GM18505 (cell line): ENCODE results near the gene KIAA0232.

Experiments
- ATAC-seq: cut with Tn5 transposase; IDR thresholded peaks from one replicate; pipeline ENCODE4 v1.9.1; 2021; ENCODE audit not compliant: unreplicated experiment
- POLR2A ChIP-seq: IDR thresholded peaks from 4 replicates; pipeline ENCODE4 v1.6.1; 2011; ENCODE audit warnings: borderline replicate concordance; ENCODE audit not compliant: insufficient read depth, insufficient read length; ENCODE audit errors: extremely low read depth

KIAA0232 gene

DNA sequence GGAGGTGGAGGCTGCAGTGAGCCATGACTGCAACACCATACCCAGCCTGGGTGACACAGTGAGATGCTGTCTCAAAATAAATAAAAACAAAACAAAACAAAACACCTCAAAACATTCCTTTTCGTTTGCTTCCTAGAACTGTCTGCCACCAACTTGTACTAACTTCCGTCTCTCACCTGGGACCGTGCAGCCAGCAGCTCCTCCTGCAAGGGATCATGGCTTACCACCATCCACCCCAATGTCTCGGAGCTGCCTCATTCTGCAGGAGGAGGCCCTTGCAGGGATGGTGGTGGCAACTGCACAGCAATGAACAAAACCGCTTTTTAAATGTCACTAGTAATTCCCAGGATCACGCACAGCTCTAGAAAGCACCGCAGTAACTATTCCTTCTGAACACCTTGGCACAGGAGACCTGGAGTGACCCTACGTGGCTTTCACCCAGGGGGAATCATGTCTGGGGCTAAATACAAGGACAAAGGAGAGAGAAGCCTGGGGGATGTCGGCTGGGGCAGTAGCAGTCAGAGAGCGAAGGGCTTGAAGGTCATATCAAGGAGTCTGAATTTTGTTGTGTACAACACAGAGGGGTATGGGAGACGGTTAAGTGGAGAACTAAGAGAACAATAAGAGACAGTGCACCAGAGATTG lies 17.4 kb upstream of the KIAA0232 start:
- no peak for TF ChIP-seq POLR2A
- ATAC-seq: no peak

DNA sequence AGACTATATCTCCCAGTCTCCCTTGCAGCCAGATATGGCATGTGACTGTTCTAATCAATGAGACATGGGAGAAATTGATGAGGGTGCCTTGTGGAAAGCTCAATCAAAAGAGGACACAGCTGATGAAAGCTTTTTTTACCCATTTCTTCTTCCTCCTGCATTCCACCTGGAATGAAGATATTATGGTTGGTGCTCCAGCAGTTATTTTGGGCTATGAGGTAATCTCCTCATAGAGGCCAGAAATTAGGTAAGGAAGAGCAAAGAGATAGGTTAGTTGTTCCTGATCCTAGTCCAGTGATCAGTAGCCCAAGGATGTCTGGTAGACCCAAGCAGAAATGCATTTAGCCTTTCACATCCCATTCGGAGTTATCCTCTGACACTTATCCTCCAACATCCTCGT lies 16.8 kb upstream of the KIAA0232 start:
- ATAC-seq: no peak
- no peak for TF ChIP-seq POLR2A

GRCh38 chr4:6767386-6767747 lies 15.2 kb upstream of the KIAA0232 start:
- no peak for ATAC-seq
- TF ChIP-seq POLR2A: no peak

- no peak for ATAC-seq
- TF ChIP-seq POLR2A: no peak
These were observed 14.6 kb upstream of the KIAA0232 start for GRCh38 chr4:6767748-6768538.

DNA sequence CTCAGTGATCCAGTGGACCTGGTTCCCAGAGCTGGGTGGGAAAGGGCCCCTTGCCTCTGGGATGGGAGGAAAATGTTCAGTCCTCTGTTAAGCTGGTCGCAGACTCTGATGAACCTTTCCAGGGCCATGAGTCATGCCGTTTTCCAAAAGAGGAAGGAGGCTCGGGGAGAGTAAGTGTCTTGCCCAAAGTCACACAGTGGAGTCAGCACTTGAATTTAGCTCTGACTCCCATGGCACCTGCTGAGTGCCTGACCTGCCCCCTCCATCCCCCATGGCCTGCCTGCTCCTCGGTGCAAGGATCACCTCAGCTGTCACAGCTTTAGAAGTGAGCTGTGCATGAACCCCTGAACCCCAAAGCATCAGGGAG lies 14.0 kb upstream of the KIAA0232 start:
- no peak for TF ChIP-seq POLR2A
- ATAC-seq: no peak

- ATAC-seq: no peak
- TF ChIP-seq POLR2A: no peak
These were observed 13.1 kb upstream of the KIAA0232 start for GRCh38 chr4:6769233-6769988.

- ATAC-seq: no peak
- TF ChIP-seq POLR2A: no peak
These were observed 12.5 kb upstream of the KIAA0232 start for GRCh38 chr4:6769989-6770420.

DNA sequence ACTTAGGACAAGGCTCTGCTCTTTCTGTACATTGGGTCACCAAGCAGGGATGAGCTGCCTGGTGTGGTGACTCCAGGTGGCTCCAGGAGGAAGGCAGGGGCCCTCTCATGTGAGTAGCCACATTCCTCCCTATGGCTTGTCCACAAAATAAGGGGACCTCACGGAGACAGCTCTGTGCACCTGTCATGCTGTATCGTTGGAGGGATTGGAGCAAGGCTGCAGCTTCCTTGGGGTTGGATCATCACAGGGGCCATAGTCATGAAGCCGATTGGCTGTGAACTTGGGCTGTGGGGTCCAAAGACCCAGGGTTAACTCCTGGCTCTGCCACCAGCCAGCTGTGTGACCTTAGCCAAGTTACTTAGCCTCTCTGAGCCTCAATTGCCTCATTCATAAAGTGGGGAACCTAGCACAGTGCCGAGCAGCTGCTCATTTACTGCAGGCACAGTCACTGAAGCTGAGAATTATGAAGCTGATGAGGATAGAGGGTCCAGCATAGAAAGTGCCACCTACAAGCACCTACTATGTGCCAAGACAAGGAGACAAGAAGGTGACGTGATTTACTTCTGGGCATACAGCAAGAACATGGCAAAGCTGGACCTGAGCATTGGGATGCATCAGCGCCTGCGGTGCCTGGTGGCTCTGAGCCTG lies 11.8 kb upstream of the KIAA0232 start:
- no peak for TF ChIP-seq POLR2A
- no peak for ATAC-seq

DNA sequence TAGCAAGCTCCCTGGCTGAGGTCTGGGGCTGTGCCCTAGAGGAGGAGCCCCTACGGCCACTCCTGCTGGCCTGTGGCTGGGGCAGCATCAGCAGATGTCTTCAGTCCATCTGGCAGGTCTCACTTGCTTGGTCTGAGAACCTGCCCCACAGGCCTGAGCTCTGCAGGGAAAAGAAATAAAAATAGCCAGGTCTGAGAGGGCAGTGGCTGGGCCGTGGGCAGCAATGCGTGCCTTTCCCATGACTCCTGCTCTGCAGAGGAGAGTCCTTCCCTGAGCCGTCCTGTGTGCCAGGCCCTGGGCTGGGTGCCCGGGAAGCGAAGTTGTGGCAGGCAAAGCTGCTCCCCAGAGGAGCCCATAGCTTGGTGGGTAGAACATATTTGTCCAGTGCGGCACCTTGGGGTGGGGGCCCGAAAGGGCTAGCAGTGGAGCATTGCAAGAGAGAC lies 11.3 kb upstream of the KIAA0232 start:
- TF ChIP-seq POLR2A: no peak
- ATAC-seq: no peak

GRCh38 chr4:6772223-6772928 lies 10.2 kb upstream of the KIAA0232 start:
- no peak for TF ChIP-seq POLR2A
- ATAC-seq: no peak

DNA sequence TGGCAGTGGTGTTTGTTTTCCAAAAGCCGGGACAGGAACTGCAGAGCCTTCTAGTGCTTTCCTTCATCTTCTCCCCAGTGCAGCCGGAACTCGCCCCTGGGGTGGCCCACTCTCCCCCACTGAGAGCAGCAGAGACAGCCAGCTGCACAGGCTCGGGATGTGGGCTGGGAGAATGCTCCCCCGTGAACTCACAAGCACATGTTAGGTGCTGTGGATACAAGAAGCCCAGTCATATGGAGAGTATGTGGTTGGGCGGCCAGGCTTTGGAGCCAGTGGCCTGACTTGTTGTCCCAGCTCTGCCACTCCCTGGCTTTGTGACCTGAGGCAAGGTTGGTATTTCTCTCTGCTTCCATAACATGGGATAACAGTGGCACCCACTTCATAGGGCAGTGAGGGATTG lies 9.4 kb upstream of the KIAA0232 start:
- no peak for ATAC-seq
- no peak for TF ChIP-seq POLR2A

DNA sequence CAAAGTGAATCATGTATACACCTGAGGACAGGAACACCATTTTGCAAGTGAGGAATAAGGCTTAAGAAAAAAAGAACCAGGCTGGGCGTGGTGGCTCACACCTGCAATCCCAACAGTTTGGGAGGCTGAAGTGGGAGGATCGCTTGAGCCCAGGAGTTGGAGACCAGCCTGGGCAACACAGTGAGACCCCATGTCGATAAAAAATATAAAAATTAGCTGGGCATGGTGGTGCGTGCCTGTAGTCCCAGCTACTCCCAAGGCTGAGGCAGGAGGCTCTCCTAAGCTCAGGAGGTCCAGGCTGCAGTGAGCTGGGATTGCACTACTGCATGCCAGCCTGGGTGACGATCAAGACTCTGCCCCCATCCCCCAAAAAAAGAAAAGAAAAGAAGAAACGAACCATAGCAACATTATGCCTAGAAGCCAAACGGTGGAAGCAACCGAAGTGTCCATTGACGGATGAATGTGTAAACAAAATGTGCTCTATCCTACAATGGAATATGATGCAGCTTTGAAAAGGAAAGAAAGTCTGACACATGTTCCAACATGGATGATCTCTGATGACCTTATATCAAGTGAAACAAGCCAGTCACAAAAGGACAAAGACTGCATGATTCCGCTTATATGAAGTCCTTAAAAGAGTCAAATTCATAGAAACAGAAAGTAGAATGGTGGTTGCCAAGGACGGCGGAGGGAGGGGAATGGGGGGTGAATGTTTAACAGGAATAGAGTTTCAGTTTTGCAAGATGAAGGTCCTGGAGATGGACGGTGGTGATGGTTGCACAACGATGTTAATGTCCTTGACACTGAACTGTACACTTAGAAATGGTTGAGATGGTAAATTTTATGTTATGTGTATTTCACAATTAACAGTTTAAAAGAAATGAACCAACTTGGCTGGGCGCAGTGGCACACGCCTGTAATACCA lies 8.6 kb upstream of the KIAA0232 start:
- no peak for TF ChIP-seq POLR2A
- ATAC-seq: no peak
